Liver (tissue), 3 donors: ENCODE measurements around the gene PFAS.

Source experiments
- CTCF ChIP-seq: fragments of 150-350 bp; IDR thresholded peaks from 2 replicates; pipeline ENCODE4 v1.5.1; 2017; ENCODE audit warnings: improper control_type of control experiment, low read depth, low read length; ENCODE audit not compliant: missing input control
- HNF4A ChIP-seq, 2 donors: conservative IDR thresholded peaks; 2 replicates each; pipeline ENCODE4 v1.6.1; 2016; ENCODE audit warnings: antibody characterized with exemption in 2 of 2, mild to moderate bottlenecking in 2 of 2
- HNF4G ChIP-seq: IDR thresholded peaks from 2 replicates; pipeline ENCODE4 v1.6.1; 2016; ENCODE audit warnings: antibody characterized with exemption
- JUND ChIP-seq, 2 donors: IDR thresholded peaks; 2 replicates each; pipeline ENCODE4 v1.6.1; 2016; ENCODE audit warnings: antibody characterized with exemption in 2 of 2
- REST ChIP-seq: IDR thresholded peaks from 2 replicates; pipeline ENCODE4 v1.6.1; 2016; ENCODE audit warnings: antibody characterized with exemption, mild to moderate bottlenecking
- donor health status: healthy.
- donor health status: healthy.

- TF ChIP-seq HNF4G (no peak), JUND (IDR thresholded peaks at IDR 0.05) (no peak), CTCF (no peak), REST (no peak), HNF4A (conservative IDR thresholded peaks at IDR 0.05) (no peak)
These were observed 44.1 kb upstream of the PFAS start for GRCh38 chr17:8204761-8205555.
